Activated gamma-delta T cell treated with anti-CD3 and anti-CD28 coated beads, Interleukin-2, amount 50 U/mL, for 16 hours (primary cell): ENCODE results near the gene ELMO1.

Source experiments
- DNase-seq: peaks from one replicate; pipeline ENCODE4 v3.0.0-alpha.2; 2020; ENCODE audit warnings: low read depth

The ELMO1 gene

GRCh38 chr7:37448636-37449361 lies at the start of gene ELMO1:
Gene ELMO1, minus strand, starts transcription at chr7:37448864. Its CDS starts 106,174 bp downstream, at chr7:37342690.
- peak; percentile 62 for DNase-seq

- no peak for DNase-seq
Measured at GRCh38 chr7:37497576-37497975, 48.9 kb upstream of the ELMO1 start.

DNA sequence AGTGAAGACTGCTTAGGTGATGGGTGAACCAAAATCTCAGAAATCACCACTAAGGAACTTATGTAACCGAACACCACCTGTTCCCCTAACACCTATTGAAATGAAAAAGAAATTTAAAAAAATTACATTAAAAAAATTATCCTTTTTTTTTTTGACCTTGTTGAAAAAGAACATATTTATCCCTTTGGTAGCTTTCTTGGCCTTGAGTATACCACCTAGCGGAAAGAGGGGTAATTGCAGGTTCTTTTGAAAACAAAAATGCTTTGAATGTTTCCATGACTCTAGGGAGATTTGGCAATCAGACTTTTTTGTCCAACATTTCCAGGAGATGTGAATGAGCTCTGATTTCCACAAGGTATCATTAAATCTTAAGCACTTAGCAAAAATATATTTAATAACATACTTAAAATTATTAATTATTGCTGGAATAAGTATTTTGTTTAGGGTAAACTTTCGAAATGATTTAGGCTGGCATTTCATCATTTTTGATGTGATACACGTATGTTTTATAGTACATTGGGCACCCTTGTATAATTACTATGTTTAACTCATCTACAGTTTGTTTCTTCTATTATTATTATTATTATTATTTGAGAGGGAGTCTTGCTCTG lies 47.0 kb upstream of the ELMO1 start:
- no peak for DNase-seq

- no peak for DNase-seq
Measured at GRCh38 chr7:37494926-37495325, 46.3 kb upstream of the ELMO1 start.

- DNase-seq: no peak
Measured at GRCh38 chr7:37493810-37494209, 45.1 kb upstream of the ELMO1 start.

DNA sequence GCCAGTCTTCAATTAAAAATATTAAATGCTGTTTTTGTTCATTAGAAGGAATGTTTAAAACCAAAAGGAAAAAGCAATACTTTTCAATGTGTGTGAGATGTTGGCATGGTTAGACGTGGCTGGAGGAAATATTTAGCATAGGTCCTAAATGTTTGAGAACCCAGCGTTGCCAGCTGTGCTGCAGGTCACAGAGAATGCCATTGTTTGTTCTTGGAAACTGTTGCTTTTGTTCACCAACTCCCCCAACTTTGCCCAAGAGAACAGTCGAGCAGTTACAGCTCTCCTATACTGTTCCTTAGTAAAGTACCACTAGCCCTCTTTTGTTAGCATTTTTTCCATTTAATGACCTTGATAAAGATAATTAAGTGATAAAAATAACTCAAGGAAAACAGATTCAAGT lies 44.5 kb upstream of the ELMO1 start:
- DNase-seq: no peak

- no peak for DNase-seq
Measured at GRCh38 chr7:37491919-37492694, 43.4 kb upstream of the ELMO1 start.

GRCh38 chr7:37489703-37490102 lies 41.0 kb upstream of the ELMO1 start:
- DNase-seq: no peak

GRCh38 chr7:37488163-37488764 lies 39.6 kb upstream of the ELMO1 start:
- DNase-seq: no peak

DNA sequence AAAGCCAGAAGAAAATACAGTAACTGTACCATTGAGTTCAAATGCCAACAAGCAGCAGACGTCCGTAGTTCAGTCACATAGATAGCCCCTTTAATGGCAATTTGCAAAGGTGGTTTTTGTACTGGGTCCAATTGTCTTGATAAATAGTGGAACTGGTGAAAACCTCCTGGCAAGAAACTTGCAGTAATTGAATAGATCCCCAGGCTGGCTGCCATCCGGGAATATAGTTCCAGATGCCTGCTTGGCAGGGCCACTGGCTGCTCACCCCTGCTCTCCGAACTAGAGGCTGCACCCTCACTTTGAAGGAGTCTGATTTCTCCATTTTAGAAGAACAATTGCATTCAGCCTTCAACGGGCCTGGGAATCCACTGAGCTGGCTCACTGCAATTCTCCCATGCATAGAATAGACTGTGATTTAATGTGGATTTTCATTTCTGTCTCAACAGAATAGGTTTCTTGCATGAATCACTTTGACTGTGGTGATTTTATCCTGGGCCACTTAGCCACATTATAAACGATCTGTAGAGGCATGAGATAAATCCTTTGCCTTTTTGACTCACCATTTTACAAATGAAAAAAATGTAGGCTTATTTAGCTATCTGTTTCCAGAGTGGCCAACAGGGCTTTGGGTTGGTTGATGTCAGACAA lies 35.9 kb upstream of the ELMO1 start:
- DNase-seq: no peak

GRCh38 chr7:37483627-37484026 lies 35.0 kb upstream of the ELMO1 start:
- DNase-seq: no peak

- DNase-seq: no peak
Measured at GRCh38 chr7:37482953-37483352, 34.3 kb upstream of the ELMO1 start.

DNA sequence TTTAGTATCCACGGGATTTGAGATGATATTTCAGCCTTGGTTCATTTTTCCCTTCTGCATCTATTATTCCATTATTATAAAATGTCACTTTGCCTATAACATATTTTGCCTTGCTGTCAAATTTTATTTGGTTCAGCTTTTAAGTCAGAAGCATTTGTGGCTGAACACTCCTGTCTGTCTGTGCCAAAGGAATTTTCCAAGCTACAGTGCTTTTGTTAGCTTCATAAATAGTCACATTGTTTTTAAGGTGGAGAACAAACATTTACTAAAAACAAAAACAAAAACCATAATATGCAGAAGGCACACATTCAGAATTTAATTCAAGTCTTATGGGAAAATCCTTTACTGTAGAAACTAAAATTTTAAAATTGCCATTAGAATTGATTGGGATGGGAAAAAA lies 33.8 kb upstream of the ELMO1 start:
- no peak for DNase-seq

DNA sequence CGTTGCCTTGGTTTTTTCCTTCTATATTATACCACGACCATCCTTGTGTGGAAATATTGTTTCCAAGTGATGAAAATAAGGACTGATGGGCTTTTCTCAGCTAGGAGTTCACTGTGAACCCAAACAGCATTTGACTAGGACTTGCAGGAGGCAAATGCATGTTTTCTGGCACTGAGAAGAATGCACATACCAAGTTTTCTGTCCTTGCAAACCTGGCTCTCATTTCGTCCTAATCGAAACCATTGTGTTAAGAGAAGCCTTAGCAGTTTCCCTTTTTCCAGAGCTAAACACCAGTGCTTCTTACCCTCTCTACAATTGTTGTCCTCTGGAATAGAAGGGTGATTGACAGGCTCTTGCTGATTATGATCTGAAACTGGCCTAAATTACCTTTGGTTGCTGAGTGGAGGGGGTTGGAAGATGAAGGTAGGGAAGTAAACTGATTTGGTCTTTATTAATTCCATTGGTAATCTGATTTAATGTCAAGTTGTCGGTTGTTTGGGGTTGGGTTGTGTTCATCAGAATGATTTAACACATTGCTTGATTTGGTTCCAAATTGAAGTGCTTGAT lies 33.1 kb upstream of the ELMO1 start:
- no peak for DNase-seq

- no peak for DNase-seq
Measured at GRCh38 chr7:37481154-37481553, 32.5 kb upstream of the ELMO1 start.

- no peak for DNase-seq
Measured at GRCh38 chr7:37480041-37481031, 31.7 kb upstream of the ELMO1 start.

DNA sequence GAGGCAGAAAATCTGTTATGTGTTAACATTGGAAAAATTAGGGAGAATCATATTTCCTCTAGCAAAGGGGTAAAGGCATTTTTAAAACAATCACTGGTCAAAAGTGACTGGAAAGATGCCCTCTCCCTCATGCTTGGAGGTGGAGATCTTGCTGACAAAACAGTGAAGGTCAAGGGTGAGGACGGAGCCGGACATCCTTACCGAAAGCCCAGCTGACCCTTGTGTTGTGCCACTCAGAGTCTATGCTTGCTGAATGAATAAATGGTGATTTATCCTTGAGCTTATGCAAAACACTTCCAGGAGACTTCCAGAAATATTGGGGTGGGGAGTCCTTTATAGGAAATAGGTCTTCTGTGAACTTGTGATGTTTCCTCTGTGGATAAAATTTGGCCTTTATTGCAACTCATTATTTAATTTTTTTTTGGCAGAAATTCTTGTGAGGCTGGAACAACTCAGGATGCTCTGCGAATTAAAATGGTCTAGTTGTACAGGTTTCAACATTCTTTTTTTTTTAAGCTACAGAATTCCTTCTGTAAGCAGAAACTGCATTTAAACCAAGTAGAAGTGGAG lies 28.3 kb upstream of the ELMO1 start:
- DNase-seq: no peak

- DNase-seq: no peak
Measured at GRCh38 chr7:37476428-37476827, 27.8 kb upstream of the ELMO1 start.

DNA sequence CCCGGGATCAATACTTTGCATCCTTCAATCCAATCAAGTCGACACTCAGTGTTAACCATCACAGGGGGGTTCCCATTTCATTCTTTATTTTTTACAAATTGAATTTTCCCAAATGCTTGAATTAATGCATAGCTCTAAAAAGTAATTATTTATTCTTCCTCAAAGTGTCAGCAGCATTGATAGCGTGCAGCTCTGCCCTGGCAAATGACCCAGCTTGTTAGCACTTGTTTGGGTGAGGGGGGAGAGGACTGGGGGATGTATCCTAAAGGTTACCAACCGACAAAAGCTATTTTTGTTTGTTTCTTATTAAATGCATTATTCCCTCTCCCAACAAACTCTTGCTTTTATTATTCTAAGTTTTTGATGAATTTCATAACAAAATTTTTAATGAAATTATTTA lies 27.0 kb upstream of the ELMO1 start:
- no peak for DNase-seq

GRCh38 chr7:37471619-37472018 lies 23.0 kb upstream of the ELMO1 start:
- DNase-seq: no peak
